Karpas-422 (cell line): ENCODE data around the gene ABCC10. TPM values are rescaled to one million over a fixed set of nuclear protein-coding genes. Genes with fewer than 3 reads are reported as not detected.
A peak's percentile ranks its signal among the peaks of the same experiment; 100 is the strongest.
"Not testable (repeated sequence)": the region's sequence is repeated elsewhere in the genome, so short reads cannot be mapped to it uniquely, and the experiment has no call there.

Experiments
- DNase-seq: peaks from one replicate; pipeline ENCODE4 v3.0.0-alpha.2; 2015
- H2AFZ ChIP-seq: fragments of 200-600 bp; sonication (generic); 2 replicates; pipeline ENCODE4 v1.6.1; 2014; ENCODE audit warnings: antibody characterized with exemption, low read length, mixed read lengths
- H3K27ac ChIP-seq: fragments of 200-600 bp; sonication (generic); 2 replicates; pipeline ENCODE4 v1.5.1; 2014; ENCODE audit warnings: mild to moderate bottlenecking, low read length, moderate library complexity
- H3K27me3 ChIP-seq: fragments of 200-600 bp; sonication (generic); 2 replicates; pipeline ENCODE4 v1.6.1; 2014; ENCODE audit warnings: low read length, mixed read lengths
- H3K36me3 ChIP-seq: fragments of 200-600 bp; sonication (generic); 2 replicates; pipeline ENCODE4 v1.6.1; 2014; ENCODE audit warnings: low read length, mixed read lengths; ENCODE audit not compliant: insufficient read depth
- H3K4me1 ChIP-seq: fragments of 200-600 bp; sonication (generic); 2 replicates; pipeline ENCODE4 v1.6.1; 2014; ENCODE audit warnings: mild to moderate bottlenecking, low read length, mixed read lengths
- H3K4me2 ChIP-seq: fragments of 200-600 bp; sonication (generic); 2 replicates; pipeline ENCODE4 v1.6.1; 2014; ENCODE audit warnings: low read length, low read depth, mild to moderate bottlenecking; ENCODE audit not compliant: poor library complexity, severe bottlenecking
- H3K4me3 ChIP-seq: fragments of 200-600 bp; sonication (generic); 2 replicates; pipeline ENCODE4 v1.5.1; 2014; ENCODE audit warnings: mild to moderate bottlenecking, antibody characterized with exemption, low read length, mixed read lengths
- H3K79me2 ChIP-seq: fragments of 200-600 bp; sonication (generic); 2 replicates; pipeline ENCODE4 v1.6.1; 2014; ENCODE audit warnings: mild to moderate bottlenecking, low read length, mixed read lengths
- H3K9ac ChIP-seq: fragments of 200-600 bp; sonication (generic); 2 replicates; pipeline ENCODE4 v1.6.0; 2014; ENCODE audit warnings: low read length
- H3K9me2 ChIP-seq: fragments of 200-600 bp; sonication (generic), shearing (Covaris generic); replicated peaks from 2 replicates; pipeline ENCODE4 v1.6.0; 2014; ENCODE audit warnings: mild to moderate bottlenecking, low read length, moderate library complexity; ENCODE audit not compliant: insufficient read depth
- H3K9me3 ChIP-seq: fragments of 300-700, 200-600 bp; sonication (generic); 2 replicates; pipeline ENCODE4 v1.6.1; 2014; ENCODE audit warnings: low read length, mixed read lengths
- H4K20me1 ChIP-seq: fragments of 200-600 bp; sonication (generic); 2 replicates; pipeline ENCODE4 v1.6.1; 2014; ENCODE audit warnings: mild to moderate bottlenecking, antibody characterized with exemption, low read length, low read depth; ENCODE audit not compliant: insufficient read depth
- total RNA-seq: library from RNA; depleted of rRNA; stranded (reverse); fragments of >200 nt; shearing (Covaris generic); gene quantifications from 2 replicates; pipeline ENCODE4 v1.2.3, GENCODE V29; 2014; ENCODE audit warnings: low replicate concordance

ABCC10 gene
- total RNA-seq, 1 experiment from 2014 or later: 33.5 TPM

DNA sequence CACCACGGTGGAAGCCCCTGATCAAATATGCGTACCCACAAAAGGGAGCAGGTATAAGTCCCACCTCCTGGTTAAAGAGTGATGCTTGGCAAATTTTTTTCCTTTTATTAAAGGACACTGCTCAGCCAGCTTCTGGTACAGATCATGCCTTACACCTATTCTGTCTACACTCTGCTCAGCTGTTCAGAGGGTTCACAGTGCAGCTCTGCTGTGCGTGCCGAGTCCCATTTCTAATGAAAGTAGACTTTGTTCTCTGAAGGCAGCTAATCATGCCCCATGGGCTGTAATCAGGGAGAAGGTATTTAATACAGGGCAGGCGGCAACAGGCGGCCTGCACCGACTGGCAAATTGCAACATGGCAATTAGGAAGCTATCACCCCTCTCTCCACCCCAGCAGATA, 66.5 kb downstream of the ABCC10 start:
- no peaks in the 10 kb centered on the region for H3K4me1 ChIP-seq
- H3K79me2 ChIP-seq: peaks cover 26% of the 10 kb centered on the region
- no peaks in the 10 kb centered on the region for H3K9me3 ChIP-seq
- H3K36me3 ChIP-seq: no peaks in the 10 kb centered on the region
- H3K9me2 ChIP-seq: no peaks in the 10 kb centered on the region
- H3K4me3 ChIP-seq: no peak overlapping the region
- no peak overlapping the region for H3K9ac ChIP-seq
- no peaks in the 10 kb centered on the region for H4K20me1 ChIP-seq
- no peak overlapping the region for H3K4me2 ChIP-seq
- no peak overlapping the region for H3K27ac ChIP-seq
- no peak for DNase-seq
- H2AFZ ChIP-seq: no peak overlapping the region
- H3K27me3 ChIP-seq: no peaks in the 10 kb centered on the region

DNA sequence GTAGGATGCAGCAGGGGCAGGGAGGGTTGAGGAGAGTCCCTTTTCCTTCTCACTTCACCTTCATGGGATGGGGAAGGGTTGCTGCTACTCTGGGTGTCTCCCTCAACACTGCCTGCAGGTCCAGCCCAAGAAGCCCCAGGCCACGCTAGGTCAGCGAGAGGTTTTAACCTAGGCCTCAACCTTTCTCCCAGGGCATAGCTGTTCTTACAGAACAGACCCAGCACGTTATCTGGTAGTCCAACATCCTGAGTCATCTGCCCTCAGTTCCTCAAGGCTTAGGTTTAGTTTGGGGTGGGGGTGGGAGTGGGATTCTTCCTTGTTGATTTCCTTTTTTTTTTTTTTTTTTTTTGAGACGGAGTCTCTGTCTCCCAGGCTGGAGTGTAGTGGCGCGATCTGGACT, 67.0 kb downstream of the ABCC10 start:
- Histone ChIP-seq H3K27me3 (no peaks in the 10 kb centered on the region), H3K36me3 (no peaks in the 10 kb centered on the region), H3K4me2 (no peak overlapping the region), H3K9me2 (no peaks in the 10 kb centered on the region), H4K20me1 (no peaks in the 10 kb centered on the region), H3K9me3 (no peaks in the 10 kb centered on the region), H3K27ac (no peak overlapping the region), H3K9ac (no peak overlapping the region), H3K4me1 (no peaks in the 10 kb centered on the region), H3K79me2 (peaks cover 21% of the 10 kb centered on the region), H3K4me3 (no peak overlapping the region), H2AFZ (no peak overlapping the region)
- peak; percentile 29 for DNase-seq

DNA sequence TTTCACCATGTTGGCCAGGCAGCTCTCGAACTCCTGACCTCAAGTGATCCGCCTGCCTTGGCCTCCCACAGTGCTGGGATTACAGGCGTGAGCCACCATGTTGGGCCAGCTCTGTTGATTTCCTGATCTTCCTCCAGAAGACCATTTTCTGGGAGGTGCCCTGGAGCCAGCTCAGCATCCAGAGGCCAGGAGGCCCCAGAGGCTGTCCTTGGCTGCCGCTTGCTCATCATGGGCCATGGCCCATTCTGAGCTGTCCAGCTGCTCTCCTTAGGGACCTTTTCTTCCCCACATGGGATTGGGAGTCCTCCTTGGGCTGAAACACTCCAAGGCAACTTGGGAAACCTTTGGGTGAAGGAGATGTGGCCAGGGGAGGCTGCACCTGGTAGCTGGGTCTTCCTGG, 67.4 kb downstream of the ABCC10 start:
- peak; percentile 32 for DNase-seq
- H3K27me3 ChIP-seq: no peaks in the 10 kb centered on the region
- H3K4me2 ChIP-seq: no peak overlapping the region
- no peak overlapping the region for H2AFZ ChIP-seq
- H3K27ac ChIP-seq: no peak overlapping the region
- H3K36me3 ChIP-seq: no peaks in the 10 kb centered on the region
- no peak overlapping the region for H3K4me3 ChIP-seq
- H3K9ac ChIP-seq: no peak overlapping the region
- no peaks in the 10 kb centered on the region for H3K4me1 ChIP-seq
- H4K20me1 ChIP-seq: no peaks in the 10 kb centered on the region
- peaks cover 20% of the 10 kb centered on the region for H3K79me2 ChIP-seq
- no peaks in the 10 kb centered on the region for H3K9me2 ChIP-seq
- H3K9me3 ChIP-seq: no peaks in the 10 kb centered on the region

- Histone ChIP-seq H3K9ac (no peak overlapping the region), H3K27me3 (no peaks in the 10 kb centered on the region), H3K9me3 (no peaks in the 10 kb centered on the region), H3K36me3 (no peaks in the 10 kb centered on the region), H2AFZ (no peak overlapping the region), H3K9me2 (no peaks in the 10 kb centered on the region), H3K27ac (no peak overlapping the region), H3K4me1 (no peaks in the 10 kb centered on the region), H4K20me1 (no peaks in the 10 kb centered on the region), H3K79me2 (peaks cover 15% of the 10 kb centered on the region), H3K4me2 (no peak overlapping the region), H3K4me3 (no peak overlapping the region)
- peak; percentile 28 for DNase-seq
These were observed 68.1 kb downstream of the ABCC10 start for GRCh38 chr6:43495409-43495941.

DNA sequence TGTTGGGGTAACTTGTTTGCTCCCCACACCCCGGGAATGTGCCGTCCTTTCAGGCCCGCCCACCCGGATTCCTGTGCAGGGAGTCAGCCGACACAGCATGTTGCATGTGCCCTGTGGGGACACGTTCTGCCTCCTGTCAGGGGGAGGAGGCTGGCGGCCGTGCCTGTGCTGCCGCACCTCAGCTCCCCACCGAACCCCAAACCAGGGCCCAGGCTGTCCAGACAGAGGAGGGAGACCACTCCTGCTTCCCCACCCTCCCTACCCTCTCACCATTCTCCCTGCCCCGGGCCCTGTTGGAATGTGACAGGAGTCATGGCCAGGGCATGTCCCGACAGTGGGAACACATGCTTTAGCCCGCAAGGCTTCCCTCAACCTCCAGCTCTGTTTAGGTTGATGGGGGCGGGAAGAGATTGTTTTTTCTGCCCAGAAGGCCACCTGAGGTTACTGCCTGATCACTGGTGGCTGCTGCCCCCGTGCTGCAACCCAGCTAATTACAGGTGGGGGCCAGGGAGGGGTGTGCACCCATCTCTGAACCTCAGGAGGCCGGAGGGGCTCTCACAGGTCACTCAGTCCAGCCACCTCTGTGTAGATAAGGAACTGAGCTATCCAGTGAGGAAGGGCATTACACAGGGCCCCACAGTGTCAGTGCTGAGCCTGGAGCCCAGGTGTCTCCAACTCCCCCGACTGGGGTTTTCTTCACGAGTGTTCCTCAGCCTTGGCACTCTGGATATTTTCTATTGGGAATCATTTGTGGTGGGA, 69.2 kb downstream of the ABCC10 start:
- Histone ChIP-seq H3K9me2 (no peaks in the 10 kb centered on the region), H2AFZ (no peak overlapping the region), H4K20me1 (no peaks in the 10 kb centered on the region), H3K36me3 (no peaks in the 10 kb centered on the region), H3K9me3 (no peaks in the 10 kb centered on the region), H3K4me1 (no peaks in the 10 kb centered on the region), H3K9ac (no peak overlapping the region), H3K4me3 (no peak overlapping the region), H3K27me3 (no peaks in the 10 kb centered on the region), H3K79me2 (peaks cover 14% of the 10 kb centered on the region), H3K4me2 (no peak overlapping the region), H3K27ac (no peak overlapping the region)
- DNase-seq: peak; percentile 64

DNA sequence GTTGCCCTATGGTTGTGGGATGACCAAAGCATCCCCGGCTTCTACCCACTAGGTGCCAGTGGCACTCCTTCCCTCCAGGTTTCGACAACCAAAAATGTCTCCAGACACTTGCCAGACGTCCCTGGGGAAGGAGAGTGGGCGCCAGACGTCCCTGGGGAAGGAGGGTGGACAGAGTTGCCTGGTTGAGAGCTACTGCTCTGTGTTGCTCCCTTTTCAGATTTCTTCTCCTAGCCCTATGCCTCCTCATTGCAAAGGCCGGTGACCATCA, 69.7 kb downstream of the ABCC10 start:
- Histone ChIP-seq H2AFZ (no peak overlapping the region), H4K20me1 (no peaks in the 10 kb centered on the region), H3K4me3 (no peak overlapping the region), H3K4me1 (no peaks in the 10 kb centered on the region), H3K9me2 (no peaks in the 10 kb centered on the region), H3K9me3 (no peaks in the 10 kb centered on the region), H3K27ac (no peak overlapping the region), H3K27me3 (no peaks in the 10 kb centered on the region), H3K36me3 (no peaks in the 10 kb centered on the region), H3K79me2 (peaks cover 10% of the 10 kb centered on the region), H3K4me2 (no peak overlapping the region), H3K9ac (no peak overlapping the region)
- DNase-seq: no peak

- no peak overlapping the region for H3K4me2 ChIP-seq
- no peak overlapping the region for H2AFZ ChIP-seq
- DNase-seq: no peak
- H3K4me3 ChIP-seq: no peak overlapping the region
- no peaks in the 10 kb centered on the region for H3K9me3 ChIP-seq
- no peak overlapping the region for H3K9ac ChIP-seq
- H3K27ac ChIP-seq: no peak overlapping the region
- no peaks in the 10 kb centered on the region for H3K4me1 ChIP-seq
- no peaks in the 10 kb centered on the region for H3K36me3 ChIP-seq
- no peaks in the 10 kb centered on the region for H4K20me1 ChIP-seq
- H3K79me2 ChIP-seq: peaks cover 10% of the 10 kb centered on the region
- H3K9me2 ChIP-seq: no peaks in the 10 kb centered on the region
- H3K27me3 ChIP-seq: no peaks in the 10 kb centered on the region
These were observed 70.3 kb downstream of the ABCC10 start for GRCh38 chr6:43497689-43498088.

DNA sequence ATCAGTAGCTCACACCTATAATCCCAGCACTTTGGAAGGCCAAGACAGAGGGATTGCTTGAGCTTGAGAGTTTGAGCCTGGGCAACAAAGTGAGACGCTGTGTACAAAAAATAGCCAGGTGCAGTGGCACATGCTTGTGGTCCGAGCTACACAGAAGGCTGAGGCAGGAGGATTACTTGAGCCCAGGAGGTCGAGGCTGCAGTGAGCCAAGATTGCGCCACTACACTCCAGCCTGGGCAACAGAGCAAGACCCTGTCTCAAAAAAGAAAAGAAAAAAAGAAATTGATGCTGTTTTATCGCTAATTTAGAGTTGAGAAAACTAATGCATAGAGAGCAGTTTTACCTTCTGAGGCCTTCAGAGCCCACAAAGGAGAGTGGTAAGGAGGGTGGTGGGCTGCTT, 71.0 kb downstream of the ABCC10 start:
- H3K4me2 ChIP-seq, H3K4me3 ChIP-seq, H3K27ac ChIP-seq, H3K79me2 ChIP-seq, H3K4me1 ChIP-seq, H3K9me3 ChIP-seq, H4K20me1 ChIP-seq, DNase-seq, H2AFZ ChIP-seq, H3K36me3 ChIP-seq, H3K9ac ChIP-seq, H3K9me2 ChIP-seq, H3K27me3 ChIP-seq: not testable (repeated sequence)
